GM12874 (cell line): Measurements from ENCODE around the gene TTC7B.

Experiments used
- TF ChIP-seq, protein P1 (sequence below): IDR thresholded peaks from 2 replicates; pipeline ENCODE4 v1.5.1; 2011; ENCODE audit warnings: low read depth, mild to moderate bottlenecking, control low read depth, low read length, moderate library complexity; ENCODE audit not compliant: insufficient read depth

The TTC7B gene

GRCh38 chr14:90813442-90813841, 2.8 kb downstream of the TTC7B start:
- TF ChIP-seq, protein P1, sequence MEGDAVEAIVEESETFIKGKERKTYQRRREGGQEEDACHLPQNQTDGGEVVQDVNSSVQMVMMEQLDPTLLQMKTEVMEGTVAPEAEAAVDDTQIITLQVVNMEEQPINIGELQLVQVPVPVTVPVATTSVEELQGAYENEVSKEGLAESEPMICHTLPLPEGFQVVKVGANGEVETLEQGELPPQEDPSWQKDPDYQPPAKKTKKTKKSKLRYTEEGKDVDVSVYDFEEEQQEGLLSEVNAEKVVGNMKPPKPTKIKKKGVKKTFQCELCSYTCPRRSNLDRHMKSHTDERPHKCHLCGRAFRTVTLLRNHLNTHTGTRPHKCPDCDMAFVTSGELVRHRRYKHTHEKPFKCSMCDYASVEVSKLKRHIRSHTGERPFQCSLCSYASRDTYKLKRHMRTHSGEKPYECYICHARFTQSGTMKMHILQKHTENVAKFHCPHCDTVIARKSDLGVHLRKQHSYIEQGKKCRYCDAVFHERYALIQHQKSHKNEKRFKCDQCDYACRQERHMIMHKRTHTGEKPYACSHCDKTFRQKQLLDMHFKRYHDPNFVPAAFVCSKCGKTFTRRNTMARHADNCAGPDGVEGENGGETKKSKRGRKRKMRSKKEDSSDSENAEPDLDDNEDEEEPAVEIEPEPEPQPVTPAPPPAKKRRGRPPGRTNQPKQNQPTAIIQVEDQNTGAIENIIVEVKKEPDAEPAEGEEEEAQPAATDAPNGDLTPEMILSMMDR: no peak

- TF ChIP-seq, protein P1: no peak
Observed at GRCh38 chr14:90812109-90812508, 4.1 kb downstream of the TTC7B start.

DNA sequence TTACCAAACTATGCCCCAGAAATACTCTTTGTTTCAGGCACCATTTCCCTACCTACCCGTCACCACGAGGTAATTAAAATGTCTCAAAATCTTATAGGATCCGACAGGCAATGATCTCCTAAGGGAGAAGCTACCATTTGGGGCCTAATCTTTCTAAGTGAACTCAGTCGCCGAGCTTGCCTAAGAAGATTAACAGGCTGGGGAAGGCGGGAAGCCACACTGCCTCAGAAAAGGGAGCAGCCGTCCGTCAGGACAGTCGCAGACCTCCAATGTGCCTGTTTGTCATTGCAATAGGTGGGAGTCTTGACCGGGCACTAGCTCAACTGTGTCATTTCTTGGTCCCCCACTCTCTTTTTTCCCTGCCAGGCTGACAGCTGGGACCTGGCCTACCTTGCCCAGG, 4.6 kb downstream of the TTC7B start:
- TF ChIP-seq, protein P1: no peak

DNA sequence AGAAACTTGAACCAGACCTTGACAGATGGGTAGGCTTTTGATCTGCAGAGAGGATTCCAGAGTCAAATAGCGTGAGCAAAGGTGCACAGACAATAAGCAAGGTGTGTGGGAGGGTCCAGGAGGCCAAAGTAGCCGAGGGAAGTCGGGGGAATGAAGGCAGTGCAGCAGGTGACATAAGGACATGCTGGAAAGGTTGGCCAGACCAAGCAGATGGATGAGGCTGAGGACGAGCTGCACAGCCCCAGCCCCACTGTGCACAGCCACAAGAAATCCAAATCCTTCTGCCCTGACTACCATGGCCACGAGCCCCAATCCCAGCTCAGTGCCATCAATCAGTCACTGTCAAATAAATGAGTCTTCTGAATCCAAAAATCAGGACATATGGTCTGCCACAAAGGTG, 5.4 kb downstream of the TTC7B start:
- TF ChIP-seq, protein P1: no peak

- TF ChIP-seq, protein P1: no peak
Observed at GRCh38 chr14:90809530-90810312, 6.5 kb downstream of the TTC7B start.

GRCh38 chr14:90808759-90809529, 7.3 kb downstream of the TTC7B start:
- TF ChIP-seq, protein P1: no peak

GRCh38 chr14:90807060-90807459, 9.2 kb downstream of the TTC7B start:
- TF ChIP-seq, protein P1: no peak
